ENCODE data around the gene BSPH1.
A peak's percentile ranks its signal among the peaks of the same experiment; 100 is the strongest.

Gene BSPH1

GRCh38 chr19:48025480-48025879 is 33.5 kb upstream of the BSPH1 start (continued):
- TF ChIP-seq BCL6B (tag by site-specific recombination; IDR thresholded peaks at IDR 0.05): peak; percentile 17; the same call in 1 of the 2 replicates
- no peak for TF ChIP-seq ZNF518A (tag by site-specific recombination; conservative IDR thresholded peaks at IDR 0.05; ENCODE audit: low read depth)
- TF ChIP-seq KLF16 (tag by site-specific recombination; IDR thresholded peaks at IDR 0.05): no peak
- no peak for TF ChIP-seq ZBTB49 (tag by site-specific recombination; IDR thresholded peaks at IDR 0.05; ENCODE audit: low read depth)
- no peak for TF ChIP-seq ATF2 (tag by site-specific recombination; IDR thresholded peaks at IDR 0.05; ENCODE audit: low read depth)
- TF ChIP-seq ZNF148 (tag by site-specific recombination; IDR thresholded peaks at IDR 0.05; ENCODE audit: borderline replicate concordance): 0 out of 2 replicates have a peak, but pooled peaks have one; percentile 35
- TF ChIP-seq ZBTB44 (tag by site-specific recombination; IDR thresholded peaks at IDR 0.05): no peak
- TF ChIP-seq CTCF (tag by site-specific recombination; IDR thresholded peaks at IDR 0.05): no peak
- TF ChIP-seq HOXC10 (CRISPR knock-in tag; IDR thresholded peaks at IDR 0.05): no peak
- TF ChIP-seq EGR2 (tag by site-specific recombination; IDR thresholded peaks at IDR 0.05; ENCODE audit: low read depth): peak; percentile 96
- peak; percentile 77 for TF ChIP-seq ZFHX2 (tag by site-specific recombination; conservative IDR thresholded peaks at IDR 0.05)
- no peak for TF ChIP-seq FEZF1 (tag by site-specific recombination; IDR thresholded peaks at IDR 0.05)
- TF ChIP-seq ZNF169 (tag by site-specific recombination; IDR thresholded peaks at IDR 0.05): 0 out of 2 replicates have a peak, but pooled peaks have one; percentile 42
- peak; percentile 63 for TF ChIP-seq ZNF366 (tag by site-specific recombination; conservative IDR thresholded peaks at IDR 0.05)
- TF ChIP-seq ZBTB10 (tag by site-specific recombination; IDR thresholded peaks at IDR 0.05): no peak
- TF ChIP-seq ZNF785 (tag by site-specific recombination; IDR thresholded peaks at IDR 0.05): no peak
- TF ChIP-seq TCF7L2 (IDR thresholded peaks at IDR 0.05; ENCODE audit: borderline replicate concordance, low read depth, low read length): no peak
- TF ChIP-seq ZSCAN23 (tag by site-specific recombination; IDR thresholded peaks at IDR 0.05): no peak
- no peak for TF ChIP-seq ZNF585B (tag by site-specific recombination; IDR thresholded peaks at IDR 0.05)
- no peak for TF ChIP-seq ZNF175 (tag by site-specific recombination; IDR thresholded peaks at IDR 0.05)
